ENCODE results near the gene NDUFV2. TPM values are rescaled to one million over a fixed set of nuclear protein-coding genes. Genes with fewer than 3 reads are reported as not detected.

Gene NDUFV2
- total RNA-seq, 4 donors from 2014 or later: 83.3 to 132 (median 106) TPM

GRCh38 chr18:9068346-9068745, 34.2 kb upstream of the NDUFV2 start:
- DNase-seq: peak in 1 of 3 donors; percentile 66
- H3K27me3 ChIP-seq: no peaks in the 10 kb centered on the region
- TF ChIP-seq CTCF (IDR thresholded peaks at IDR 0.05) (no peak), POLR2A (IDR thresholded peaks at IDR 0.05) (no peak)
- peak overlapping the region in 2 of 4 donors; percentile 59 to 60 for H3K27ac ChIP-seq
- H3K9me3 ChIP-seq: no peaks in the 10 kb centered on the region
- no peaks in the 10 kb centered on the region for H3K36me3 ChIP-seq
- no peaks in the 10 kb centered on the region for H3K4me1 ChIP-seq
- H3K4me3 ChIP-seq: no peak overlapping the region

DNA sequence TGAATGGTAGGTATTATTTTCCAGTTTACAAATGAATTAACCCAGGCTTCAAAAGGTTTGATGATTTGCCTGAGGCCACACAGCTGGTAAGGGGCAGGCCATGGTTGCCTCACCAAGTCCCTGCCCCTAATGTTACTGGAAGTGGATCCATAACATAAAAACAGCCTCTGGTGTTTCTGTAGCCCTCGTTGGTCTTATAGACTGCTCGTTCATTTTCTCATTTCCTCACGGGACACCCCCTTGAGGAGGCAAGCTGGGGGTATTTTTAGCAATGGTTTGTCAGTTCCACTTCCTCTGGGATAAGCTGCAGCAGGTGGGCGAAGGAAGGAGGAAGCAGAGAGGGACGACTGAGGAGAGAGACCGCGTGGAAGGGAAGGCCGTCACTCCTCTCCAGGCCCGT, 32.9 kb upstream of the NDUFV2 start:
- peak overlapping the region in 1 of 4 donors; percentile 52 for H3K27ac ChIP-seq

GRCh38 chr18:9070212-9070611, 32.3 kb upstream of the NDUFV2 start:
- no peak for TF ChIP-seq CTCF (IDR thresholded peaks at IDR 0.05)
- TF ChIP-seq POLR2A (IDR thresholded peaks at IDR 0.05): no peak
- Histone ChIP-seq H3K27ac (no peak overlapping the region), H3K4me3 (no peak overlapping the region), H3K36me3 (no peaks in the 10 kb centered on the region), H3K27me3 (no peaks in the 10 kb centered on the region), H3K9me3 (no peaks in the 10 kb centered on the region), H3K4me1 (peaks cover 0 to 5% (median 0%) of the 10 kb centered on the region in 4 donors)
- DNase-seq: no peak

More for the DNA sequence above, 32.9 kb upstream of the NDUFV2 start:
- no peak for TF ChIP-seq CTCF (IDR thresholded peaks at IDR 0.05)
- H3K4me1 ChIP-seq: peaks cover 0 to 5% (median 0%) of the 10 kb centered on the region in 4 donors
- DNase-seq: no peak
- H3K4me3 ChIP-seq: no peak overlapping the region
- H3K9me3 ChIP-seq: no peaks in the 10 kb centered on the region
- H3K36me3 ChIP-seq: no peaks in the 10 kb centered on the region
- no peaks in the 10 kb centered on the region for H3K27me3 ChIP-seq

- Histone ChIP-seq H3K27ac (no peak overlapping the region), H3K4me1 (no peaks in the 10 kb centered on the region), H3K36me3 (no peaks in the 10 kb centered on the region), H3K4me3 (no peak overlapping the region), H3K27me3 (no peaks in the 10 kb centered on the region), H3K9me3 (no peaks in the 10 kb centered on the region)
- no peak for TF ChIP-seq POLR2A (IDR thresholded peaks at IDR 0.05)
- no peak for TF ChIP-seq CTCF (IDR thresholded peaks at IDR 0.05)
- DNase-seq: no peak
Measured at GRCh38 chr18:9079818-9080528, 22.5 kb upstream of the NDUFV2 start.

DNA sequence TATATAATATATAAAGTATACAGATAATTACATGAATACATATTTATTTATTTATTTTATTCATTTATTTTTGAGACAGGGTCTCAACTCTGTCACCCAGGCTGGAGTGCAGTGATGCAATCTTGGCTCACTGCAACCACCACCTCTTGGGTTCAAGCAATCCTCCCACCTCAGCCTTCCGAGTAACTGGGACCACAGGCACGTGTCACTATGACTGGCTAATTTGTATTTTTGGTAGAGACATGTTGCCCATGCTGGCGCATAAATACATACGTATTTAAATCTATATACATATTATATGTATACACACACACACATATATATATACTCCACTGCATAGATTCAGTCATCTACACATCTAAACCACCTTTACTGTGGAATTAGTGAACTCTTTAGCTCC, 20.6 kb upstream of the NDUFV2 start:
- no peaks in the 10 kb centered on the region for H3K9me3 ChIP-seq
- no peak overlapping the region for H3K27ac ChIP-seq
- TF ChIP-seq CTCF (IDR thresholded peaks at IDR 0.05) (no peak), POLR2A (IDR thresholded peaks at IDR 0.05) (no peak)
- peak in 1 of 3 donors; percentile 6 for DNase-seq
- no peaks in the 10 kb centered on the region for H3K36me3 ChIP-seq
- no peaks in the 10 kb centered on the region for H3K27me3 ChIP-seq
- no peaks in the 10 kb centered on the region for H3K4me1 ChIP-seq
- H3K4me3 ChIP-seq: no peak overlapping the region

All from Peyer's patch (tissue), 4 donors.